ENCODE data around the gene BRD3OS.

DNA sequence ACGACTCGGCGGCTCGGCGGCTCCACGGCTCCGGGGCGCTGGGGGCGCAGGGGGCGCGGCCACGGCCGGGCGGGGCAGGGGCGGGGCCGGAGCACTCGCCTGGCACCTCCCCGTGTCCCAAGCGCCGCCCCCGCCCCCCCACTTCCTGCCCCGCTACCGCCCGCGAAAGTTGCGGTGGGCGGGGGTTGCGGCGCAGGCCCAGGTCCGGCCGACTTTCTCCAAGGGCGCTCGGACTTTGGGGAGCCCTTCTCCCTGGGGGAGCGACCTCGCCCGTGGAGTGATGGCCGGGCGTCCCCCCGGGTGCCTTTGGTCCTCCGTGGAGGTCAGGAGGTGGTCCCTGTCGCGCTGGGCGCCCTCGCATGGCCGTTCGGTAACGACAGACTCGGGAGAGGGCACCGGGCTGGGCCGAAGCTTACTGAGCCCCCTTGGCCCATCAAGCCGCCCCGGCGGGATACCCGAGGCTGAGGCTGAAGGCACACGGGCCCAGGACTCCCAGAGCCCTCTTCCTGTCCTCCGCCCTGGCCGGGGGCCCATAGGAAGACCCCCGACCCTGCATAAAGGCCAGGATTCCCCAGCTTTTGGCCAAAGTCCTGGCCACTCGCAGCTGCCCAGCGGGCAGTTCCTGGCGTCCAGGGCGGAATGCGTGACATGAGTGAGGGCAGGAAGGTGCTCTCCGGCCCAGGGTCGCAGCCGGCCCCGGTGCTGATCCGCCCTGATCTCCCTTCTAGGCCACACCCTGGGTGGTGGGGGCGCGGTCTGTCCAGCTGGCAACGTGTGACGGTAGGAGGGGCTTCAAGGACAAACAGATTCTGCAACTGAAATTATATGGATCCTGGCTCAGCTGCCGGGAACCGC is 32.3 kb upstream of the BRD3OS start:
- TF ChIP-seq, protein P1, sequence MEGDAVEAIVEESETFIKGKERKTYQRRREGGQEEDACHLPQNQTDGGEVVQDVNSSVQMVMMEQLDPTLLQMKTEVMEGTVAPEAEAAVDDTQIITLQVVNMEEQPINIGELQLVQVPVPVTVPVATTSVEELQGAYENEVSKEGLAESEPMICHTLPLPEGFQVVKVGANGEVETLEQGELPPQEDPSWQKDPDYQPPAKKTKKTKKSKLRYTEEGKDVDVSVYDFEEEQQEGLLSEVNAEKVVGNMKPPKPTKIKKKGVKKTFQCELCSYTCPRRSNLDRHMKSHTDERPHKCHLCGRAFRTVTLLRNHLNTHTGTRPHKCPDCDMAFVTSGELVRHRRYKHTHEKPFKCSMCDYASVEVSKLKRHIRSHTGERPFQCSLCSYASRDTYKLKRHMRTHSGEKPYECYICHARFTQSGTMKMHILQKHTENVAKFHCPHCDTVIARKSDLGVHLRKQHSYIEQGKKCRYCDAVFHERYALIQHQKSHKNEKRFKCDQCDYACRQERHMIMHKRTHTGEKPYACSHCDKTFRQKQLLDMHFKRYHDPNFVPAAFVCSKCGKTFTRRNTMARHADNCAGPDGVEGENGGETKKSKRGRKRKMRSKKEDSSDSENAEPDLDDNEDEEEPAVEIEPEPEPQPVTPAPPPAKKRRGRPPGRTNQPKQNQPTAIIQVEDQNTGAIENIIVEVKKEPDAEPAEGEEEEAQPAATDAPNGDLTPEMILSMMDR (conservative IDR thresholded peaks at IDR 0.05 in 1 of 2, IDR thresholded peaks at IDR 0.05 in 1 of 2; ENCODE audit: low read depth in 1 of 2, low read length in 2 of 2): peak; percentile 37 to 40
- no peak for TF ChIP-seq EZH2 (IDR thresholded peaks at IDR 0.05; ENCODE audit: low read length, missing control alignments)
